HG03521 (cell line): ENCODE results near the gene SGK2.
A peak's percentile ranks its signal among the peaks of the same experiment; 100 is the strongest.

Experiments used
- ATAC-seq: cut with Tn5 transposase; IDR thresholded peaks from one replicate; pipeline ENCODE4 v1.9.1; 2021; ENCODE audit warnings: mild to moderate bottlenecking, moderate library complexity; ENCODE audit not compliant: unreplicated experiment

Gene SGK2

GRCh38 chr20:43558412-43559146 lies at the start of gene SGK2:
Gene SGK2, plus strand, starts transcription at chr20:43559027. Its CDS starts 7,469 bp downstream, at chr20:43566496.
- ATAC-seq = no peak

DNA sequence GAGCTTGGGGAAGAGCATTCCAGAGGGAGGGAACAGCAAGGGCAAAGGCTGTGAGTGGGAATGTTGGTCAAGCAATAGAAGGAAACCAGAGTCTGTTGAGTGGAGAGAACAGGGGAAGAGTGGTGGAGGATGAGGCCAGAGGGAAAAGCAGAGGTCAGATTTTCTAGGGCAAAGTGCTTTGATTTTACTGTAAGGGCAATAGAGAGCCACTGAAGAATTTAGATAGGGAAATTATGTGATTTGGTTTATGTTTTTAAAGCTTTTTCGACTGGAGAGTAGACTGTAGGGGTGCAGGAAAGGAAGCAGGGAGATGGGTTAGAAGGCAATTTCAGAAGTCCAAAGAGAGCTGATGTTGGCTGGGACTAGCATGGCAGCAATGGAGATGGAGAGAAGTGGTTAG lies 46.9 kb upstream of the SGK2 start:
- ATAC-seq = no peak

GRCh38 chr20:43513372-43513930 lies 45.4 kb upstream of the SGK2 start:
- ATAC-seq = no peak

DNA sequence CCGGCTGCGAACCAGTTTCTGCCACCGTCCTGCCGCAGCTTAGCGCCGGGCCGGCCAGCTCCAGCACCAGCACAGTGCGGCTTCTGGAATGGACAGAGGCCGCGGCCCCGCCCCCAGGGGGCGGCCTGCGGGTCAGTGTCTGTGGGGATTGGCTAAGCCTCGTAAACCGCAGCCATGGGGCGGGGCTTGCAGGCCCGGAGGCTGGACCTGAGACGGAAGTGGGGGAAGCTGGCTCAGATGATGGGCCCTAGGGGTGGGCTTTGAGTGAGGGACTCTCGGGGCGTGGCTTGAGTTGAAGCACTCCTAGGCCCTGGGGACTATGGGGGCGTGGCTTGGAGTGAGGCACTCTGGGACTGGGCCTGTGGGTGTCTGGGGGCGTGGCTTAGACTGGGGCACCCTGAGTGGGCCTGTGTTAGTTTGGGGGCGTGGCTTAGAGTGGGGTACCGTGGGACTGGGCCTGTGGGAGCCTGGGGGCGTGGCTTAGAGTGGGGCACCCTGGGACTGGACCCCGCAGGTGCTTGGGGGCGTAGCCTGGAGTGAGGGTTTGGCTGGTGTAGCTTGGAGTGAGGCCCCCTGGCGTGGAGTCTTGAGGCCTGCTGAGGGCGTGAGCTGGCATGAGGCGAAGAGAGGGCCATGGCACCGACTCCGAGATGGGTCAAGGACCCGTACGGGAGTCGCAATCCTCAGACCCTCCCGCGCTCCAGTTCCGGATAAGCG lies 44.7 kb upstream of the SGK2 start:
- peak; percentile 77 for ATAC-seq

GRCh38 chr20:43514648-43514999 lies 44.2 kb upstream of the SGK2 start:
- peak; percentile 7 for ATAC-seq

DNA sequence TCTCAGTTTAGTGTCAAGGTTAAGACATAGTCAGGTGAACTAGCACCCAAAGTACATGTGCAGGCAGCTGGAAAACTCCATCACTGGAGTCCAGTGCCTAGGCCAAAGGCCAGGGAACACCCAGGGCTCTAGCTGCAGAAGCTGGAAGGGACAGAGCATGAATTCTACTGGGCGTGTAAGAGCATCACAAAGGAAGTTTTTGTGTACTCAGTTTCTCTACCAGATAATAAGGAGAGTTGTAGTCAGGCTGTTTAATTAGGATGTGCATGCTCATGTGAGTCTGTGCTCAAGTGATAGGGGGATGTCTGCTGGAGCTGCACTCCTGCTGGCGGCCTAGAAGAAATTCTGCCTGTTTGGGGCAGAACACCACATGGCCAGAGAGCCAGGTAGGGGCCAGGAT lies 43.2 kb upstream of the SGK2 start:
- no peak for ATAC-seq

DNA sequence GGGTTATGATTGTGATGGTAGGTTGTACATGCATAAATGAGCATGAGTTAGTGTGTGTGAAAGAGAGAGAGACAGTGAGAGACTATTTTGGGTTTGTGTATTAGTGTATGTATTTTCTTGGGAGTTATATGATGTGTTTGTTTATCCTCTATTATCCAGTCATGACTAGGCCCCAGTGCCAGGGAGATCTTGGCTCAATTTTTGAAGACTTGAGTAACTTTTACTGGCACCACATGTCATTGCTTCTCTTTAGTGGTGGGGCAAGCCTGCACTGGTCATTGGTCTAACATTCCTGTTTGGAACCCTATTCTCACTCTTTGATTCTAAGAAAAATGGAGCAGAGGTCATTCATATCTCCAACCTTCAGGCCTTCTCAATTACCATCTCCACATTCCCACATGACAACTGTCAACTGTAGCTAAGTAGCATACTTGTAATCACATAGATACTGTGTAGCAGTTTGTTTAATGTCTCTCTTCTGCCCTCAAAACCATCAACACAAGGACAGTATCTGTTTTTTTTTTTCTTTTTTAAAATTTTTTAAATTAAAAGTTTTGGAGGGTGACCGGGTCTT lies 42.5 kb upstream of the SGK2 start:
- ATAC-seq = no peak

GRCh38 chr20:43520074-43520630 lies 38.7 kb upstream of the SGK2 start:
- no peak for ATAC-seq

DNA sequence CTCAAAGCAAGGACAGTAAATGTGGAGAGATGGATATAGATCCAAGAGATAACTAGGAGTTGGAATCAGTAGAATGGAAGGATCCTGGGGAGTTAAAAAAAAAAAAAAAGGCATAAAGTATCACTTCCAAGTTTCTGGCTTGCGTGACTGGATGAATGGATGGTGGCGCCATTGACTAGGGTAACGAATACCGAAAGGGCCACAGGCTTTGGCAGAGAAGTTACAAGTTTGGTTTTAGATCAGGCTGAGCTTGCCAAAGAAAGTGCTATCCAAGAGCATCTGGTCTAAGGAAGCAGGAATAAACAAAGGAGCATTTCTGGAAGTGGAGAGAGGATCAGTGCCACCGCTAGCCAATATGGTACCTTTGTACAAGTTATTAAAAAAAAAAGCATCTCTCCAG lies 33.8 kb upstream of the SGK2 start:
- no peak for ATAC-seq

GRCh38 chr20:43528258-43528875 lies 30.5 kb upstream of the SGK2 start:
- ATAC-seq = no peak

DNA sequence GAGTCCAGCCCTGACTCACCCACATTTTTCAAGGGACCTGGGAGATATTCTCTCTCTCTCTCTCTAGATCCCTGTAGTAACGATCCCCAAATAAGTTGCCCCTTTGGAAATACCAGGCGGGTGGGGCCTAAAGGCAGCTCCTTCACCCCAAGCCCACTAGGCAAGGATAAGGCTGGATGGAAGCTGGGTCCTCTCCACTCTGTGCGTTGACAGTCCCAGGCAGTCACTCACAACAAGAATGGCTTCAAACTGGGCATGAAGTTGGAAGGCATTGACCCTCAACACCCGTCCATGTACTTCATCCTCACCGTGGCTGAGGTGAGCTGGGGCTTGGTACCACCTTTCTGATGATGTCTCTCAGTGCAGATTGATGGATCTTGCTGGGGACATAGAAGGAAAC lies 29.8 kb upstream of the SGK2 start:
- ATAC-seq = no peak

- ATAC-seq = no peak
Measured at GRCh38 chr20:43529457-43530153, 29.2 kb upstream of the SGK2 start.

- no peak for ATAC-seq
Measured at GRCh38 chr20:43530321-43531090, 28.3 kb upstream of the SGK2 start.

- ATAC-seq = no peak
Measured at GRCh38 chr20:43531091-43531443, 27.8 kb upstream of the SGK2 start.

GRCh38 chr20:43532416-43533055 lies 26.3 kb upstream of the SGK2 start:
- ATAC-seq = no peak

DNA sequence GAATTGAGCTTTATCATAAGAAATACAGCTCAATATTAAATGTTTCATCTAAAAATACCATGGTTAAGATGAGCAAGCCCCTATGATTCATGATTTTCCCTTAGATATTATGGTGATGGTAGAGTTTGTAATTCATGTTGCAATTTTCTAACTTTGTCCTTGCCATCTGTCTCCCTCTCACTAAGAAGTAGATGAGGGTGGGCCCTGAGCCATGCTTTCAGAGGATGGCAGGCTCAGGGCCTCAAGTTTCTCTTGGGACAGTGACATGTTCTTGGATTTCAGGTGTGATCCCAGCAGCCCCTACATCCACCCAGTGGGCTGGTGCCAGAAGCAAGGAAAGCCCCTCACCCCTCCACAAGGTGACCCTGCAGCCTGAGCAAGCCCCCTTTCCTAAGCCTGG lies 25.8 kb upstream of the SGK2 start:
- ATAC-seq = no peak

DNA sequence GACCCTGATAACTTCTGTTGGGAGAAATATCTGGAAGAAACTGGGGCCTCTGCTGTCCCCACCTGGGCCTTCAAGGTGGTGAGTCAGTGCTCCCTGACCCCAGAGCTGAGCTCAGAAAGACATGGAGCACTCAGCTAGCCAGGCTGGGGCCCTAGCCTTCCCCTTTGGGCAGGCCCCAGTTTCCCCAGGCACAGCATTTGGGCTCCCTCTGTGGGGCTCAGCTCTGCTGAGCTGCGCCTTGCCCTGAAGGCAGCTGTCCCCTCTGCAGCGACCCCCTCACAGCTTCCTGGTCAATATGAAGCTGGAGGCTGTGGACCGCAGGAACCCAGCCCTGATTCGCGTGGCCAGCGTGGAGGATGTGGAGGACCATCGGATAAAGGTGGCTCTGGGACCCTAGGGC lies 24.8 kb upstream of the SGK2 start:
- ATAC-seq = no peak

DNA sequence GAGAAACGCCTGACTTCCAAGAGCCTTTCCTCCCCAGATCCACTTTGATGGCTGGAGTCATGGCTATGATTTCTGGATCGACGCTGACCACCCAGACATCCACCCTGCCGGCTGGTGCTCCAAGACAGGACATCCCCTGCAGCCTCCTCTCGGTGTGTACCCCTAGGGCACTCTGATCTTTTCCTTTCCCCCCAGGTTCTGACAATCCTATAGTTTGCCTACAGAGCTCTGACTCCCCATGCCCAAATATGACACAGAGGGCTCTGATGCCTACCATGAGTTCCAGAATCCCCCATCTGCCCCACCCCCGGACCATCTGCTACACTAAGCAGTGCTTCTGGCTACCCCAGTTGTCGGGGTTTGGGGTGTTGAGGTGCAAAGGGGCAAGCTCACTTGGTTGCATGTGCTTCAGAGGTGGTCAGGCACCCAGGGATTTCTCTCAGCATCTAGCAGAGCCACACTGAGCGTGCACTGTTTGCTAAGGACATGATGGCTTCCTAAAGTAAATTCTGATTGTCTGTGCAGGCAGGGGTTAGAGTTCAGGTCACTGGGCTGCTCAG lies 24.0 kb upstream of the SGK2 start:
- no peak for ATAC-seq

DNA sequence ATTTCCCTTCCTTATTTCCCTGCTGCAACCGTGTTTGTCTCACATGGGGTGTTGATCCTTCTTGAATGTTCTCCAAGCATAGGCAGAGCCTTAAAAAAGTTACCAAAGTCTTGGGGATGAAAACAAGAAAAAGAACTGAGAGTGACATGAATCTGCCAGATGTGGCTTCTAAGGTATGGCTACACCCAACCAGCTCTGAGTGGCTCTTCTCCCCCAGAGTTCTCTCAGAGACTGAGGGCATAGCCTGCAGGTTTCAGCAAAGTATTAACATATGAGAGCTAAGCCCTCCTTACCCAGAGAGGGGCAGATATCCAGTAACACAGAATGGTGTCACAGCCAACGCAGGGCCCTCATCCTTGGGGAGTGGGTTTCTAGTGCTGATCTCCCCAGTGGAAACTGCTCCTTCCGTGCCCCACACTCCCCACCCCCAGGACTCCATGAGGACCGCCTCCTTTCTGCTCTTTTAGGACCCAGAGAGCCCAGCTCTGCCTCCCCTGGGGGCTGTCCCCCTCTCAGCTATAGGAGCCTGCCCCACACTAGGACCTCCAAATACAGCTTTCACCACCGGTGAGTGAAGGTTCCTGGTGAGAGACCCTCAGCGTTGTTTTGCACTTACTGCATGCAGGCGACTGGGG lies 23.3 kb upstream of the SGK2 start:
- no peak for ATAC-seq
